Measurements from ENCODE around the gene TRIM54.

The TRIM54 gene, protein sequence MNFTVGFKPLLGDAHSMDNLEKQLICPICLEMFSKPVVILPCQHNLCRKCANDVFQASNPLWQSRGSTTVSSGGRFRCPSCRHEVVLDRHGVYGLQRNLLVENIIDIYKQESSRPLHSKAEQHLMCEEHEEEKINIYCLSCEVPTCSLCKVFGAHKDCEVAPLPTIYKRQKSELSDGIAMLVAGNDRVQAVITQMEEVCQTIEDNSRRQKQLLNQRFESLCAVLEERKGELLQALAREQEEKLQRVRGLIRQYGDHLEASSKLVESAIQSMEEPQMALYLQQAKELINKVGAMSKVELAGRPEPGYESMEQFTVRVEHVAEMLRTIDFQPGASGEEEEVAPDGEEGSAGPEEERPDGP

GRCh38 chr2:27281855-27282559 is at the start of gene TRIM54:
Gene TRIM54 (plus strand): TSS chr2:27282429. CDS start chr2:27282732, 303 bp downstream.
- DNase-seq: no peak

GRCh38 chr2:27233341-27233740 is 48.9 kb upstream of the TRIM54 start:
- DNase-seq: no peak

GRCh38 chr2:27236136-27236535 is 46.1 kb upstream of the TRIM54 start:
- DNase-seq: no peak

DNA sequence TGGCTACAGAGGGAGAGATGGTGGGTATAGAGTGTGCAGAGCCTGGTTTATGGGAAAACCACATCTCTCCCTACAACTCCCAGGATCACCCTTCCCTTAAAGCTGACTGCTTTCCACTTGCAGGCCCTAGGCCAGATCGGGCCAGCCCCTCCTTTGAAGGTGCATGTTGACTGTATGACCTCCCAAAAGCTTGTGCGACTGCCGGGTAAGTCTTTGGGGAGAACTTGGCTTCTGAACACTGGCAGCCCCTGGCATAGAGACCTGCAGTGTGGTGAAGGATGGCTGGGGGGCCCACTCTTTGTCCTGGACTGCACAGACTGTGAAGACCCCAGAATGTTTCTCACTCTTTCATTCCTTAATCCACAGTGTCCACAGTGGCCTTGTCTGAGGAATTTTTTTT is 45.6 kb upstream of the TRIM54 start:
- no peak for DNase-seq

- DNase-seq: no peak
Measured at GRCh38 chr2:27237341-27237945, 44.8 kb upstream of the TRIM54 start.

- no peak for DNase-seq
Measured at GRCh38 chr2:27238976-27239375, 43.3 kb upstream of the TRIM54 start.

DNA sequence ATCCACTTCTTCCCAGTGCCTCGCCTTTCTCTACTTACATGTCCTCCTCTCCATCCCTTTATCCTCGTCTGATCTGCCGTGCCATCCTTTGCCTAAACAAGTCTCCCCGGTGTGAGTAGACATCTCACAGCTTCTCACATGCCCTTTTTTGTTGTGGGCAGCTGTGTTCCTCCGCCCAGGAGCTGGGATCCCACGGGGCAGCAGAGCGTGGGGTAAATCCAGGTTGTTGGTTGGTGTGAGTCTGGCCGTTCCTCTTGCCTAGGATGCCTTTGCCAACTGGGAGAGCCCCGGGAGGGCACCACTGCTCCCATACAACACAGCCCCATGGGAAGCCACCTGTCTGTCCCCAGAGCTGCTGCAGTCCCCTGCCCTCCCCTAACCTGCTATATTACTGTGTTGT is 41.8 kb upstream of the TRIM54 start:
- no peak for DNase-seq

GRCh38 chr2:27241761-27242613 is 40.2 kb upstream of the TRIM54 start:
- DNase-seq: no peak

DNA sequence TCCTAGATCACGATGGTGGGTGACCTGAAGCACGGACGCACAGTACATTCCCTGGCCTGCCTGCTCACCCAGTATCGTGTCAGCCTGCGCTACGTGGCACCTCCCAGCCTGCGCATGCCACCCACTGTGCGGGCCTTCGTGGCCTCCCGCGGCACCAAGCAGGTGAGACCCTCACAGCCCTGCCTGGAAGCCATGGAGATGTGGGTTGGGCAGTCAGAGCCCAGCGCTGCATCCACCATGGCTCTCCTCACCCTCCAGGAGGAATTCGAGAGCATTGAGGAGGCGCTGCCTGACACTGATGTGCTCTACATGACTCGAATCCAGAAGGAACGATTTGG is 39.6 kb upstream of the TRIM54 start:
- no peak for DNase-seq

- no peak for DNase-seq
Measured at GRCh38 chr2:27243391-27244130, 38.7 kb upstream of the TRIM54 start.

- DNase-seq: no peak
Measured at GRCh38 chr2:27245116-27245515, 37.1 kb upstream of the TRIM54 start.

DNA sequence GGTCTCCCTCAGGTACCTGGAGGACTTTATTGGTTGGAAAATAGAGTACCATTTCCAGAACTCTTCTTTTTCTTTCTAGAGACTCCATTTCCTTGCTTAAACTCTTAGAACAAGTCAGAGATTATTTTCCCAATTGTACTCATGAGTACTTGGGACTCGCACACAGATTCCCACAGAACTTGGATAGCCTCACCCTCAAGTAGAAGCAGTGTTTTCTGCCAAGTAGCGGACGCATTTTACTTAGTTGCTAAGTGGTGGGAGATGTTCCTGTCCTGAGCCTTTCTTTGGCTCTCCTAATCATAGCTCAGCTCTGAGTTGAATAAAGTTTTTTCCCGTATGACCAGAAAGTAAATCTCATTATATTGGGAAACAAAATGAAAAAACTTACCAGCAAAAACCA is 36.6 kb upstream of the TRIM54 start:
- DNase-seq: no peak

DNA sequence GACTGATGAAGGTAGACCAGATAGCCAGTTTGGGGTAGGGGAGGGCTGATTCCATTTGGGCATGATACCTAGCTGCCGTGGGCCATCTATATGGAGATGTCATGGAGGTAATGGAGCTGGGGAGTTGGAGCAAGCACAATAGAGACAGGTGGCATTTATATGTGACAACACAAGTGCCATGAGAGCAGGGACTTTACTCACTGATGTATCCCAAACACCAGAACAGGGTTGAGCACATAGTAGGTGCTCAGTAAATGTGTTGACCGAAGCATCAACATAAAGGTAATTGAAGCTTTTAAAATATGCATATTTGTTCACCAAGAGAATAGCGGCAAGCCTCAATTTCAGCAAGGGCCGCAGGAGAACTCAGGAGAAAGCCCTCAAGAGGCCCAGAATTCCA is 34.3 kb upstream of the TRIM54 start:
- no peak for DNase-seq

GRCh38 chr2:27249159-27249890 is 32.9 kb upstream of the TRIM54 start:
- DNase-seq: no peak

GRCh38 chr2:27249891-27250651 is 32.2 kb upstream of the TRIM54 start:
- DNase-seq: peak; percentile 30

DNA sequence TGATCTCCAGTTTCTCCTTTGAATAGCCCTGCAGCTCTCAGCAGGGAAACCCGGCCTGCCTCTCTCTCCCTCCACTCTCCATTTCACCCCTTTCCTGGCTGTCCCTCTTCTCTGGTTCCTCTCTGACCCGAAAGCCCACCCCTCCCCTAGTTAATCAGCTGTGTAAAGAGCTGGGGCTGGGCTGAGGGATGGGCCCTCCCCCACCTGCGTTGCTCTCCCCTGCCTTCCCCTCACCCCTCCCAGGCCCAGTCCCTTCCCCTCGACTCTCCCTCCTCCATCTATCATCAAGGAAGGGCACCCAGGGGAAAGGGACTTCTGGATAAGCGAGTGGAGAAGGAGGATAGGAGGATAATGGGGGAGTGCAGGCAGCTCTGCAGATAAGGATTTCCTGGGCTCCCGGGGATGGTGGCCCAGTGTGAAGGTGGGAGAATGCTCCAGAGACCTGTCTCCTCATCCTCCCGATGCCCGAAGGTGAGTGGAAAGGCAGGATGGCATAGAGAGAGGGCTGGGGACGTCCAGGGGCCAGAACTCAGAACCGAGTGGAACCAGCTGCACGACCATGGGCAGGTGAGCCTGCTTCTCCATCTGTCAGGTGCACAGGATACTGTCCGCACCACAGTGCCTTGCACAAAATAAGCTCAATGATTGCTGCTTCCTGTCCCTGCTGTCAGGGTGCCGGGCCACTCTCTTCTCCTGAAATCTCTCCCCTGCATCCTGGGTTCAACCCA is 31.4 kb upstream of the TRIM54 start:
- DNase-seq: no peak

DNA sequence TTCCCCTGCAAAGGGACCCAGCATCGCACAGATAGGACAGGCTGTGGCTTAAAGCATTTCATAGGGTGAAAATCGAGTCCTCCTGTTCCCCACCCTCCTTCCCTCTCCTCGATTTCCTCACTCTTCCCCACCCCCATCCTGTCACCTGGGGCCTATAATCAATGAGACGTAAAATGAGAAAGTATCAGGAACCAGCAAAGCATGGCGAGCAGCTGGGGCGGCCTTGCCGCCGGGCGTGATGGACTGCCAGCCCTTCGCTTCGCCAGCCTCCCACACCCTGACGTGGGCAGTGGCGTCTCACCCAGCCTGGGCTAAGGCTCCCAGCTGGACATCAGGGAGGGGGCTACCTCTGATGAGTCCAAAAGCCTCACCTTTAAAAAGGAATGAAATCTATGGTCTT is 30.5 kb upstream of the TRIM54 start:
- no peak for DNase-seq

GRCh38 chr2:27255187-27255586 is 27.0 kb upstream of the TRIM54 start:
- DNase-seq: no peak

DNA sequence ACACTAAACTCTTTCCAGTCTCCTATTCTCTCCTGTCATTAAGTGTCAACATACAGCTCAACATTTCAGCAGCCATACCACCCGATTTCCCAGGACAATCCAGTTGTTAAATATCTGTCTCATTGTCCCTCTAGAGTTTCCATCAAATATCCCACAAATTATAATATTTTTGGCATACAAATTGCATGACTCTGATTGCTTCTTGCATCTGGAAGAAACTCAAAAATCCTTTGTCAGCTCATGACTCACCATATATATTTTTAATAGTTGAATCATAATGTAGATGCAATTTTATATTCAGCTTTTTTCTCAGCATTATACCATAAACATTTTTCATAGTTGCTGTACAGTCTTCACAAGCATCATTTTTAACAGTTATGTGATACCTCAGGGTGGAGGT is 26.6 kb upstream of the TRIM54 start:
- no peak for DNase-seq

- no peak for DNase-seq
Measured at GRCh38 chr2:27256855-27257454, 25.3 kb upstream of the TRIM54 start.
